HCT116 (cell line): ENCODE results near the gene IQSEC3.
"Not testable (repeated sequence)": the region's sequence is repeated elsewhere in the genome, so short reads cannot be mapped to it uniquely, and the experiment has no call there.

Experiments used
- CTCF ChIP-seq, 3 experiments: fragments of 200-600 bp in 1 of 3; sonication (generic) in 1 of 3; IDR thresholded peaks in 2 of 3; conservative IDR thresholded peaks in 1 of 3; 2 replicates each; pipeline ENCODE4 v1.5.1; 2012 to 2017; ENCODE audit warnings: low read depth in 2 of 3, low read length in 2 of 3, antibody characterized with exemption in 1 of 3, borderline replicate concordance in 1 of 3, control low read depth in 1 of 3, mild to moderate bottlenecking in 1 of 3, mixed read lengths in 1 of 3, mixed run types in 1 of 3, moderate library complexity in 1 of 3; ENCODE audit not compliant: insufficient read depth in 1 of 3
- EZH2 ChIP-seq: fragments of 200-600 bp; sonication (generic); IDR thresholded peaks from 2 replicates; pipeline ENCODE4 v1.6.1; 2017; ENCODE audit warnings: antibody characterized with exemption, mixed run types
- POLR2A ChIP-seq: IDR thresholded peaks from 2 replicates; pipeline ENCODE4 v1.7.0; 2011; ENCODE audit warnings: borderline replicate concordance; ENCODE audit not compliant: insufficient read depth, insufficient read length; ENCODE audit errors: extremely low read depth
- POLR2AphosphoS5 ChIP-seq: IDR thresholded peaks from 2 replicates; pipeline ENCODE4 v1.6.1; 2011; ENCODE audit warnings: mild to moderate bottlenecking, low read depth, low read length, moderate library complexity
- SP1 ChIP-seq: IDR thresholded peaks from 2 replicates; pipeline ENCODE4 v1.6.1; 2012; ENCODE audit warnings: low read depth
- YY1 ChIP-seq: IDR thresholded peaks from 2 replicates; pipeline ENCODE4 v1.6.1; 2011; ENCODE audit warnings: low read length, low read depth, moderate library complexity, mild to moderate bottlenecking; ENCODE audit not compliant: insufficient replicate concordance; ENCODE audit errors: extremely low read depth
- TF ChIP-seq, protein P1 (sequence below): IDR thresholded peaks from 2 replicates; pipeline ENCODE4 v1.6.1; 2012
- TF ChIP-seq, protein P2 (sequence below): IDR thresholded peaks from 2 replicates; pipeline ENCODE4 v1.6.1; 2011; ENCODE audit warnings: mild to moderate bottlenecking, low read length, moderate library complexity; ENCODE audit not compliant: insufficient replicate concordance; ENCODE audit errors: extremely low read depth
- TF ChIP-seq, protein P3 (sequence below): IDR thresholded peaks from 2 replicates; pipeline ENCODE4 v1.6.1; 2012; ENCODE audit warnings: low read depth

GRCh38 chr12:19906-20305 lies 46.7 kb upstream of the IQSEC3 start:
- TF ChIP-seq EZH2; CTCF (IDR thresholded peaks at IDR 0.05 in 2 of 3, conservative IDR thresholded peaks at IDR 0.05 in 1 of 3; ENCODE audit: borderline replicate concordance in 1 of 3, insufficient read depth in 1 of 3, low read depth in 2 of 3, low read length in 2 of 3); POLR2A; YY1; POLR2AphosphoS5; SP1: not testable (repeated sequence)
- TF ChIP-seq, protein P1, sequence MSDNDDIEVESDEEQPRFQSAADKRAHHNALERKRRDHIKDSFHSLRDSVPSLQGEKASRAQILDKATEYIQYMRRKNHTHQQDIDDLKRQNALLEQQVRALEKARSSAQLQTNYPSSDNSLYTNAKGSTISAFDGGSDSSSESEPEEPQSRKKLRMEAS = not testable (repeated sequence)
- TF ChIP-seq, protein P2, sequence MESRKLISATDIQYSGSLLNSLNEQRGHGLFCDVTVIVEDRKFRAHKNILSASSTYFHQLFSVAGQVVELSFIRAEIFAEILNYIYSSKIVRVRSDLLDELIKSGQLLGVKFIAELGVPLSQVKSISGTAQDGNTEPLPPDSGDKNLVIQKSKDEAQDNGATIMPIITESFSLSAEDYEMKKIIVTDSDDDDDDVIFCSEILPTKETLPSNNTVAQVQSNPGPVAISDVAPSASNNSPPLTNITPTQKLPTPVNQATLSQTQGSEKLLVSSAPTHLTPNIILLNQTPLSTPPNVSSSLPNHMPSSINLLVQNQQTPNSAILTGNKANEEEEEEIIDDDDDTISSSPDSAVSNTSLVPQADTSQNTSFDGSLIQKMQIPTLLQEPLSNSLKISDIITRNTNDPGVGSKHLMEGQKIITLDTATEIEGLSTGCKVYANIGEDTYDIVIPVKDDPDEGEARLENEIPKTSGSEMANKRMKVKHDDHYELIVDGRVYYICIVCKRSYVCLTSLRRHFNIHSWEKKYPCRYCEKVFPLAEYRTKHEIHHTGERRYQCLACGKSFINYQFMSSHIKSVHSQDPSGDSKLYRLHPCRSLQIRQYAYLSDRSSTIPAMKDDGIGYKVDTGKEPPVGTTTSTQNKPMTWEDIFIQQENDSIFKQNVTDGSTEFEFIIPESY = not testable (repeated sequence)
- TF ChIP-seq, protein P3, sequence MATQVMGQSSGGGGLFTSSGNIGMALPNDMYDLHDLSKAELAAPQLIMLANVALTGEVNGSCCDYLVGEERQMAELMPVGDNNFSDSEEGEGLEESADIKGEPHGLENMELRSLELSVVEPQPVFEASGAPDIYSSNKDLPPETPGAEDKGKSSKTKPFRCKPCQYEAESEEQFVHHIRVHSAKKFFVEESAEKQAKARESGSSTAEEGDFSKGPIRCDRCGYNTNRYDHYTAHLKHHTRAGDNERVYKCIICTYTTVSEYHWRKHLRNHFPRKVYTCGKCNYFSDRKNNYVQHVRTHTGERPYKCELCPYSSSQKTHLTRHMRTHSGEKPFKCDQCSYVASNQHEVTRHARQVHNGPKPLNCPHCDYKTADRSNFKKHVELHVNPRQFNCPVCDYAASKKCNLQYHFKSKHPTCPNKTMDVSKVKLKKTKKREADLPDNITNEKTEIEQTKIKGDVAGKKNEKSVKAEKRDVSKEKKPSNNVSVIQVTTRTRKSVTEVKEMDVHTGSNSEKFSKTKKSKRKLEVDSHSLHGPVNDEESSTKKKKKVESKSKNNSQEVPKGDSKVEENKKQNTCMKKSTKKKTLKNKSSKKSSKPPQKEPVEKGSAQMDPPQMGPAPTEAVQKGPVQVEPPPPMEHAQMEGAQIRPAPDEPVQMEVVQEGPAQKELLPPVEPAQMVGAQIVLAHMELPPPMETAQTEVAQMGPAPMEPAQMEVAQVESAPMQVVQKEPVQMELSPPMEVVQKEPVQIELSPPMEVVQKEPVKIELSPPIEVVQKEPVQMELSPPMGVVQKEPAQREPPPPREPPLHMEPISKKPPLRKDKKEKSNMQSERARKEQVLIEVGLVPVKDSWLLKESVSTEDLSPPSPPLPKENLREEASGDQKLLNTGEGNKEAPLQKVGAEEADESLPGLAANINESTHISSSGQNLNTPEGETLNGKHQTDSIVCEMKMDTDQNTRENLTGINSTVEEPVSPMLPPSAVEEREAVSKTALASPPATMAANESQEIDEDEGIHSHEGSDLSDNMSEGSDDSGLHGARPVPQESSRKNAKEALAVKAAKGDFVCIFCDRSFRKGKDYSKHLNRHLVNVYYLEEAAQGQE = not testable (repeated sequence)
